ENCODE results near the gene CCP110.

Gene CCP110, protein sequence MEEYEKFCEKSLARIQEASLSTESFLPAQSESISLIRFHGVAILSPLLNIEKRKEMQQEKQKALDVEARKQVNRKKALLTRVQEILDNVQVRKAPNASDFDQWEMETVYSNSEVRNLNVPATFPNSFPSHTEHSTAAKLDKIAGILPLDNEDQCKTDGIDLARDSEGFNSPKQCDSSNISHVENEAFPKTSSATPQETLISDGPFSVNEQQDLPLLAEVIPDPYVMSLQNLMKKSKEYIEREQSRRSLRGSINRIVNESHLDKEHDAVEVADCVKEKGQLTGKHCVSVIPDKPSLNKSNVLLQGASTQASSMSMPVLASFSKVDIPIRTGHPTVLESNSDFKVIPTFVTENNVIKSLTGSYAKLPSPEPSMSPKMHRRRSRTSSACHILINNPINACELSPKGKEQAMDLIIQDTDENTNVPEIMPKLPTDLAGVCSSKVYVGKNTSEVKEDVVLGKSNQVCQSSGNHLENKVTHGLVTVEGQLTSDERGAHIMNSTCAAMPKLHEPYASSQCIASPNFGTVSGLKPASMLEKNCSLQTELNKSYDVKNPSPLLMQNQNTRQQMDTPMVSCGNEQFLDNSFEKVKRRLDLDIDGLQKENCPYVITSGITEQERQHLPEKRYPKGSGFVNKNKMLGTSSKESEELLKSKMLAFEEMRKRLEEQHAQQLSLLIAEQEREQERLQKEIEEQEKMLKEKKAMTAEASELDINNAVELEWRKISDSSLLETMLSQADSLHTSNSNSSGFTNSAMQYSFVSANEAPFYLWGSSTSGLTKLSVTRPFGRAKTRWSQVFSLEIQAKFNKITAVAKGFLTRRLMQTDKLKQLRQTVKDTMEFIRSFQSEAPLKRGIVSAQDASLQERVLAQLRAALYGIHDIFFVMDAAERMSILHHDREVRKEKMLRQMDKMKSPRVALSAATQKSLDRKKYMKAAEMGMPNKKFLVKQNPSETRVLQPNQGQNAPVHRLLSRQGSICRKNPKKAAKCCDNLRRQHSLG

DNA sequence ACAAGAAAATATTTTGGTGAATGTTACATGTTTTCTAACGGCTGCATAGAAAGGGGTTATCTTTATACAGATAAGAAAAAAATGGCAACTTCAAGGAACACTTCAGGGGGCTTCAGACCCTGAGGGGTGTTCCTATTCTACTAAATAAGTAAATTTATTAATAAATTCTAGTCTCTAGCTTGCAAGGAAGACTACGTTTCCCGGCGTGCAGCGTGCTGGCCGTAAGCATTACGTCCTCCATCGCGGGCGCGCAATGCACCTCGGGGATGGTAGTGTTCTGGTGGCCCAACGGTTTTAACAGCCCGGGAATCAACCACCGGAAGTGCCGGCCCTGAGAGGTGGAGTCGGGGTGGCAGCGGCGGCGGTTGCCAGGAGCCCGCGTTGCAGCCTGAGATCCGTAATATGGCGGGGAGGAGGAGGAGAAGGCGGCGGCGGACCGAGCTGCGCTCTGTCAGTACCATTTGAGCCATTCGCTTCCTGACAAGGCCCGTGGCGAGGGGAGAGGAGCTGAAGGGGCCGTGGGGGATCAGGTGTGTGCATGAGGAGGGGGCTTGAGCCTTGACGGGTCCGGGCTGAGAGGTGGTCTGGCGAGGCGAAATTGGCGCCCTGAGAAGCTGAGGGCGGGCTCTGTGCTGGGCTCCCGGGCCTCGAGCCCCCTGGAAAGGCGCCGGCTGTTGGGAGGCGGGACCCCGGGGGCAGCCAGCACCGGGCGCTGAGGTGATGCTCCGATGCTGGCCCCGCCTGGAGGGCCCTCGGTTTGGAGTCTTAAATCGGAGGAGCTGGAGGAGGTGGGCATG is at the start of gene CCP110:
TSS of gene CCP110 (plus strand) at position 384 of the 797 bp plus-strand sequence. CDS start 3,940 bp downstream, outside the sequence.
- DNase-seq (ENCODE audit: low spot score): peak; percentile 94

DNA sequence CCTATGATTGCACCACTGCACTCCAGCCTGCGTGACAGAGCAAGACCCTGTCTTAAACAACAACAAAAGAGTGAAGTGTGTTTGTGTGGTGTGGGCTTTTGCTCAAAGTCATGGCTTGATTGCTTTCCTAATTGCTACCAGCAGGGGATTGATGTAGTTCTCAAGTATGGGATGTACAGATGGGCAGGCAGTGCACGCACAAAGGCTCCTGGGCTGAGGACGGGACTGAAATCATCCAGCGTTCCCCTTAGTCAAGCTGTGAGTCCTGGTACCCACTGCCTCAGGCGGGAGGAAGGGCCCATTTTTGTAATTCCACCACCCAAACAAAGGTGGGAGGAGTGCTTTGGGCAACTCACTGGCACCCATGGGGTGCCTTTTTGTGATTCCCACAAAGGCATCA is 49.1 kb upstream of the CCP110 start:
- no peak for DNase-seq (ENCODE audit: low spot score)

- no peak for DNase-seq (ENCODE audit: low spot score)
These were observed 45.2 kb upstream of the CCP110 start for GRCh38 chr16:19478505-19478904.

- DNase-seq (ENCODE audit: low spot score): no peak
These were observed 44.4 kb upstream of the CCP110 start for GRCh38 chr16:19479302-19479721.

GRCh38 chr16:19481296-19481695 is 42.4 kb upstream of the CCP110 start:
- no peak for DNase-seq (ENCODE audit: low spot score)

- no peak for DNase-seq (ENCODE audit: low spot score)
These were observed 42.0 kb upstream of the CCP110 start for GRCh38 chr16:19481769-19482168.

DNA sequence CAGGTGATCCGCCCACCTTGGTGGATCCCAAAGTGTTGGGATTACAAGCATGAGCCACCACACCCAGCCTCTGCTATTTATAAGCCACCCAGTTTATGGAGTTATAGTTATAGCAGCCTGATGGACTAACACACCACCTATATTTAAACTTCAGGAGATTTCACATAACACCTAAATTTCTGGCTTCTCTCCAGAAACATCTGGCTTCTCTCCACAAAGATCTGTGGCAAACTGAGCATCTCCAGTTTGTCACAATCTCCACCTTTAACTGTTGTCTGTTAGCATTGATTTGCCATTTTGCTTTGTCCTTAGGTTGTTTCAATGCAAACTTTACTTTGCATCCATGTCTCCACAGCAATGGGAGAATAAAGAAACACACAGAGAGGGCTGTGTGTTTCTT is 41.5 kb upstream of the CCP110 start:
- no peak for DNase-seq (ENCODE audit: low spot score)

DNA sequence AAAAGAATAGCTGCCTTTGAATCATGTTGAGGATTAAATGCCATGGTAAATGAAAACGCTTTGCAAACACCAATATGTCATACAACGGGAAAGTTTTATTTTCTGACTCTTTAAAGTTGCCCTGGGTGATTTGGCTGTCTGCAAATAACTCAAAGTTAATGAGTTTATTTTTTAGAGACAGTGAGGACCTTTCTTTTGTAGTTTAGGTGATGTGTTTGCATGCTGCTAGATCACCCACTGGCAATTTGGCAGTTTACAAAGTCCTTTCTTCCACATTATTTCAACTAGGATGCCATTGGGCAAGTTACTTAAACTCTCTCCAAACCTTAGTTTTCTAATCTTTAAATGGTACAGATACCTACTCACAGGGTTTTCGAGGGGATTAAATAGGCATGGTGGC is 39.6 kb upstream of the CCP110 start:
- DNase-seq (ENCODE audit: low spot score): no peak

GRCh38 chr16:19485611-19486010 is 38.1 kb upstream of the CCP110 start:
- no peak for DNase-seq (ENCODE audit: low spot score)

GRCh38 chr16:19486051-19486450 is 37.7 kb upstream of the CCP110 start:
- no peak for DNase-seq (ENCODE audit: low spot score)

GRCh38 chr16:19486750-19487325 is 36.9 kb upstream of the CCP110 start:
- DNase-seq (ENCODE audit: low spot score): no peak

DNA sequence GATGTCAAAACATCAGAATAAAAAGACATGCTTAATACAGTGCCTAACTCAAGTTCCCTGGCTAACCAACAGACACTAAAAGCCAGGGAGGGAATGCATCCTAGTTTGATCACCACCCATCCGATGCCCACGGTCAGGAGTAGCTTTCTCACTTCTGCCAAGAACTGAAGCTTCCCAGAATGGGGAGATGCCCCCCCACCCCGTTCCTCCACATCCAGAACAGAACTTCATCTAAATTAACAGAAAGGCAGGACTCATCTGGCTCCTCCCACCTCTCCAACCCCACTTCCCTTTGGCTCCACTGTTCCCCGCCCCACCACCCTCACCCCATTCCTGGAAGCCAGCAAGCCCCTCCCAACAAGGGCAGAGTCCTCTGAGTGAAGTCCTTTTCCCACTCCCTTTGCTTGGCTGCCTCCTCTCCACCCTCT is 35.5 kb upstream of the CCP110 start:
- no peak for DNase-seq (ENCODE audit: low spot score)

DNA sequence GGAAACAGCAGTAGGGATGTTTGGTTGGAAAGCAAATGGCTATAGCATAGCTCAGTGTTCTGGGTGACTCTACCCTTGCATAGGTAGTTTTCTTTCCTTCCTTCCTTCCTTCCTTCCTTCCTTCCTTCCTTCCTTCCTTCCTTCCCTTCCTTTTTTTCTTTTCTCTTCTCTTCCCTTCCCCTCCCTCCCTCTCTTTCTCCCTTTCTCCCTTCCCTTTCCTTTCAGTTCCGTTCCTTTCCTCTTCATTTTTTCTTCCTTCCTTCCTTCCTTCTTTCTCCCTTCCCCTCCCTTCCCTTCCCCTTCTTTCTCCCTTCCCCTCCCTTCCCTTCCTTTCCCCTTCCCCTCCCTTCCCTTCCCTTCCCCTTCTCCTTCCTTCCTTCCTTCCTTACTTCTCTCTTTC is 33.1 kb upstream of the CCP110 start:
- no peak for DNase-seq (ENCODE audit: low spot score)

- no peak for DNase-seq (ENCODE audit: low spot score)
These were observed 26.6 kb upstream of the CCP110 start for GRCh38 chr16:19497176-19497575.

DNA sequence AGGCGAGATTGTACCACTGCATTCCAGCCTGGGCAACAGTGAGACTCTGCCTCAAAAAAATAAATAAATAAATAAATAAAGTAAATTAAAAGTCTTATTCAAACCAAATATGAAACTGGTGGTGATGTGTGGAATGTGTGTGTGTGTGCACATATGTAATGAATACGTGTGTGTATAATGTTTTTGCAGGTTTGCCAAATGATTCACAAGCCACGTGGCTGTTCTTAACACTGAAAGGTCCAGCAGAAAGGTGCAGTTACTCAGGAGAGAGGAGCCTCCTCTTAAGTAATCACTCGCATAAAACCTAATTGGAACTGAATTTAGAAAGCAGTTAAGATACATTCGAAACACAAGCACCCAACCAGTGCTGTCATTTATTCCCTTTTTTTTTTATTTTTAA is 24.7 kb upstream of the CCP110 start:
- no peak for DNase-seq (ENCODE audit: low spot score)

- DNase-seq (ENCODE audit: low spot score): no peak
These were observed 24.3 kb upstream of the CCP110 start for GRCh38 chr16:19499481-19499880.

DNA sequence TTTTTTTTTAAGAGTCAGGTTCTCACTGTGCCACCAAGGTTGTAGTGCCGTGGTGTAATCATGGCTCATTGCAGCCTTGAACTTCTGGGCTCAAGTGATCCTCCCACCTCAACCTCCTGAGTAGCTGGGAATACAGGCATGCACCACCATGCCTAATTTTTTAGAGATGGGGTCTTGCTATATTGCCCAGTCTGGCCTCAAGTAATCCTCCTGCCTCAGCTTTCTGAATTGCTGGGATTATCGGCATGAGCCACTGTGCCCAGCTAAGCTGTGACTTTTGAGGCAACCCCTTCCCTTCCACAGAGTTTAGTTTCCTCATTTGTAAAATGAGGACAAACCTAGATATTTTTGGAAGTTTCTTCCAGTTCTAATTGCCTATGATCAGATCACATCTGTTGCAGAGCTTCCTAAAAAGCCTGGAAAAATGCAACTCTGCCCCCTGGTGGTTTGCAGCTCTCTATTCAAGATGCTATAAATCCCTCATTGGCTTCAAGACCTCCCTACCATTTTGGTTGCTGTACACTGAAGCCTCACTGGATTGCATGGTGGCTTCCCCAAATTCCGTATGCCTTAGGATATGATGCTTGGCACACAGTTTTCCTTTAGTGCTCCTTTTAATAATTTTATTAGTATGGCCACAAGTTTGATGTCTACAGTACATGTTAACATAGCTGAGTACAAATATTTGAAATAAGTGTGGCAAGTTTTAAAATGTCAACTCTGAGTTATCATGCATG is 21.2 kb upstream of the CCP110 start:
- peak; percentile 65 for DNase-seq (ENCODE audit: low spot score)

GRCh38 chr16:19503461-19504075 is 20.2 kb upstream of the CCP110 start:
- no peak for DNase-seq (ENCODE audit: low spot score)

DNA sequence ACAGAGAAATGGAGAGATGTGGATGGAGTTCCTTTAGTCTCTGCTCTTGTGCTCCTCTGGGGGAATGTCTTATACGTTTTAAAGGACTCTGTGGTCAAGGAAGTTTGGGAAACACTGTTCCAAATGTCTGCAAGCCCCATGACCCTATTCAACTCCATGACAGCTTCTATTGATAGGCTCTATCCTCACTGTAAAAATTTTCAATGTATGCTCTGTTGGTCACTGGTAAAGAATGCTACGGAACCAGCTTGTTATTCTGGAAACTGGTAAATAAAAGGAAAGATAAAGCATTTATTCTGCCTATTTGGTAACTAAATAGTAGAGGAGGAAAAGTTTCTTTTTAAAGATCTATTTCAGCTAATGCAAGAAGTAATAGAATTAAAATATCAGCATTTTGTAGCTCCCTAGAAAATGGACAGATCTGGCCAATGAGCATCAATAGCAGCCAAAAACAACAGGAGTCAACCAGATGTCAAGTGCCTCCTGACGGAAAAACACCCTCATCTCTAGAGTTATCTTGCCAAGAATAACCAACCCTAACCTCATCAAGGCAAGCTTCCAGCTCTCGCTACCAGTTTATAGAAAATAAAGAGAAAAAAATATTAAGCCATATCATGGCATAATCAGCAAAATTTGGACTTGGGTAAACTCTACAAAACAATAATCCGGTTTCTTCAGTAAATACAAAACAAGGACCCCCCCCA is 18.0 kb upstream of the CCP110 start:
- no peak for DNase-seq (ENCODE audit: low spot score)

GRCh38 chr16:19506965-19507364 is 16.8 kb upstream of the CCP110 start:
- DNase-seq (ENCODE audit: low spot score): no peak

Measured in CD4-positive, alpha-beta T cell treated with Interleukin-2 at 100 ng/mL for 4 hours (primary cell).